Measurements from ENCODE around the gene SPATA13. TPM values are rescaled to one million over a fixed set of nuclear protein-coding genes. Genes with fewer than 3 reads are reported as not detected.

SPATA13 gene
- total and polyA plus RNA-seq, 2 donors (not counting 1 experiment from before 2014, with no cell fraction given) = 11.6 to 24.6 TPM

GRCh38 chr13:24162604-24163003 lies 2.1 kb downstream of the SPATA13 start:
- Histone ChIP-seq H3K79me2 (ENCODE audit: control insufficient read depth, insufficient read depth, low read length) (peaks cover 22% of the 10 kb centered on the region), H2AFZ (ENCODE audit: low read length) (no peak overlapping the region), H3K9ac (ENCODE audit: insufficient read depth, low read length) (no peak overlapping the region), H3K4me2 (ENCODE audit: extremely low read depth, insufficient read depth, low read length) (no peak overlapping the region), H3K9me3 (ENCODE audit: control insufficient read depth, insufficient read depth, low read depth, low read length) (no peaks in the 10 kb centered on the region), H3K27me3 (ENCODE audit: control insufficient read depth, insufficient read depth, low read length) (no peaks in the 10 kb centered on the region), H4K20me1 (ENCODE audit: control insufficient read depth, extremely low read depth, insufficient read depth, low read length) (no peaks in the 10 kb centered on the region), H3K4me1 (ENCODE audit: control insufficient read depth, extremely low read depth, insufficient read depth, low read length) (peaks cover 14% of the 10 kb centered on the region), H3K36me3 (ENCODE audit: control insufficient read depth, insufficient read depth, low read length) (no peaks in the 10 kb centered on the region), H3K27ac (ENCODE audit: insufficient read depth, low read length) (no peak overlapping the region), H3K4me3 (replicated peaks in 1 of 4; ENCODE audit: control extremely low read depth in 1 of 4, insufficient read depth in 1 of 4, low read depth in 3 of 4, low read length in 4 of 4) (peak overlapping the region in 1 of 4 experiments; percentile 95)
- TF ChIP-seq EZH2 (IDR thresholded peaks at IDR 0.05; ENCODE audit: low read length, missing control alignments) = no peak
- TF ChIP-seq CTCF (conservative IDR thresholded peaks at IDR 0.05 in 1 of 2, IDR thresholded peaks at IDR 0.05 in 1 of 2; ENCODE audit: low read depth in 1 of 2, low read length in 2 of 2) = no peak
- no peak for DNase-seq (ENCODE audit: low read depth in 2 of 2)

- H3K27me3 ChIP-seq (ENCODE audit: control insufficient read depth, insufficient read depth, low read length) = no peaks in the 10 kb centered on the region
- H4K20me1 ChIP-seq (ENCODE audit: control insufficient read depth, extremely low read depth, insufficient read depth, low read length) = no peaks in the 10 kb centered on the region
- H3K4me3 ChIP-seq (replicated peaks in 1 of 4; ENCODE audit: control extremely low read depth in 1 of 4, insufficient read depth in 1 of 4, low read depth in 3 of 4, low read length in 4 of 4) = no peak overlapping the region
- no peaks in the 10 kb centered on the region for H3K9me3 ChIP-seq (ENCODE audit: control insufficient read depth, insufficient read depth, low read depth, low read length)
- TF ChIP-seq CTCF (conservative IDR thresholded peaks at IDR 0.05 in 1 of 2, IDR thresholded peaks at IDR 0.05 in 1 of 2; ENCODE audit: low read depth in 1 of 2, low read length in 2 of 2) = no peak
- TF ChIP-seq EZH2 (IDR thresholded peaks at IDR 0.05; ENCODE audit: low read length, missing control alignments) = no peak
- peaks cover 22% of the 10 kb centered on the region for H3K79me2 ChIP-seq (ENCODE audit: control insufficient read depth, insufficient read depth, low read length)
- H3K27ac ChIP-seq (ENCODE audit: insufficient read depth, low read length) = no peak overlapping the region
- peaks cover 14% of the 10 kb centered on the region for H3K4me1 ChIP-seq (ENCODE audit: control insufficient read depth, extremely low read depth, insufficient read depth, low read length)
- H3K36me3 ChIP-seq (ENCODE audit: control insufficient read depth, insufficient read depth, low read length) = no peaks in the 10 kb centered on the region
- no peak overlapping the region for H3K4me2 ChIP-seq (ENCODE audit: extremely low read depth, insufficient read depth, low read length)
- no peak overlapping the region for H2AFZ ChIP-seq (ENCODE audit: low read length)
- peak; percentile 54 to 70 for DNase-seq (ENCODE audit: low read depth in 2 of 2)
- no peak overlapping the region for H3K9ac ChIP-seq (ENCODE audit: insufficient read depth, low read length)
These were observed 5.2 kb downstream of the SPATA13 start for GRCh38 chr13:24165746-24166145.

- no peak overlapping the region for H3K27ac ChIP-seq (ENCODE audit: insufficient read depth, low read length)
- no peak for TF ChIP-seq EZH2 (IDR thresholded peaks at IDR 0.05; ENCODE audit: low read length, missing control alignments)
- TF ChIP-seq CTCF (conservative IDR thresholded peaks at IDR 0.05 in 1 of 2, IDR thresholded peaks at IDR 0.05 in 1 of 2; ENCODE audit: low read depth in 1 of 2, low read length in 2 of 2) = no peak
These were observed 6.0 kb downstream of the SPATA13 start for GRCh38 chr13:24166561-24166960.

More at GRCh38 chr13:24166561-24166960, 6.0 kb downstream of the SPATA13 start:
- no peak overlapping the region for H2AFZ ChIP-seq (ENCODE audit: low read length)
- no peak overlapping the region for H3K9ac ChIP-seq (ENCODE audit: insufficient read depth, low read length)
- no peaks in the 10 kb centered on the region for H4K20me1 ChIP-seq (ENCODE audit: control insufficient read depth, extremely low read depth, insufficient read depth, low read length)
- no peak for DNase-seq (ENCODE audit: low read depth in 2 of 2)
- H3K4me1 ChIP-seq (ENCODE audit: control insufficient read depth, extremely low read depth, insufficient read depth, low read length) = peaks cover 14% of the 10 kb centered on the region
- no peak overlapping the region for H3K4me3 ChIP-seq (replicated peaks in 1 of 4; ENCODE audit: control extremely low read depth in 1 of 4, insufficient read depth in 1 of 4, low read depth in 3 of 4, low read length in 4 of 4)
- no peaks in the 10 kb centered on the region for H3K27me3 ChIP-seq (ENCODE audit: control insufficient read depth, insufficient read depth, low read length)
- H3K36me3 ChIP-seq (ENCODE audit: control insufficient read depth, insufficient read depth, low read length) = no peaks in the 10 kb centered on the region
- H3K4me2 ChIP-seq (ENCODE audit: extremely low read depth, insufficient read depth, low read length) = no peak overlapping the region
- H3K9me3 ChIP-seq (ENCODE audit: control insufficient read depth, insufficient read depth, low read depth, low read length) = no peaks in the 10 kb centered on the region
- H3K79me2 ChIP-seq (ENCODE audit: control insufficient read depth, insufficient read depth, low read length) = peaks cover 17% of the 10 kb centered on the region

All from fibroblast of lung (primary cell).